ENCODE measurements around the gene PLOD2. TPM values are rescaled to one million over a fixed set of nuclear protein-coding genes. Genes with fewer than 3 reads are reported as not detected.

PLOD2 gene
- total and polyA plus RNA-seq, 2 experiments from 2014 or later, result 300 to 306 TPM

DNA sequence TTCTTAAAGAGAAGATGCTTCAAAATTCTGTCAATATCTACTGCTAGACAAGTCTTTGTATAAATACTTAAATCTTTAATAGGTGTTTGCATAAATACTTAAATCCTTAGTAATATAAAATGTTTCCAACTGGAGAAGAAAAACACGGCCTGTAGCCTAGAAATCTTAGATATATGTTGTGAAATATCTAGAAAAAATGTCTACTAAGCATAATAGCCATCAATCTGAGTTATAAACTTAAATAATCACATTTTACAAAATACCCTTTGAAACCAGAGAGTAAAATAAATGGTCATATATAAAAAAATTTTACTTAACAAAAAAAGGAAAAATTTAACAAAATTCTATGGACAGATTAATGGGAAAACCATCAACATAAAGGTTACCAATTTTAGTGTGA lies 73.9 kb downstream of the PLOD2 start:
- no peaks in the 10 kb centered on the region for H3K9me2 ChIP-seq (ENCODE audit: insufficient read depth)
- no peak for DNase-seq
- no peaks in the 10 kb centered on the region for H3K9me3 ChIP-seq (ENCODE audit: low read depth)
- no peaks in the 10 kb centered on the region for H3K27me3 ChIP-seq (replicated peaks; ENCODE audit: insufficient read depth)
- no peak overlapping the region for H3K4me2 ChIP-seq (ENCODE audit: unreplicated experiment)
- TF ChIP-seq EZH2 (IDR thresholded peaks at IDR 0.05; ENCODE audit: insufficient read depth, poor library complexity, severe bottlenecking) (no peak), EZH2phosphoT487 (IDR thresholded peaks at IDR 0.05; ENCODE audit: insufficient read depth, low read depth) (no peak)
- H3K79me2 ChIP-seq (ENCODE audit: insufficient read depth), result peaks cover 38% of the 10 kb centered on the region
- H3K27ac ChIP-seq, result no peak overlapping the region
- H2AFZ ChIP-seq, result no peak overlapping the region
- H3K9ac ChIP-seq, result no peak overlapping the region
- H3F3A ChIP-seq (ENCODE audit: insufficient read depth), result peaks cover 35% of the 10 kb centered on the region
- H3K4me3 ChIP-seq, result no peak overlapping the region
- in situ Hi-C loops (cut with MboI), result no loop called here
- H3K36me3 ChIP-seq (ENCODE audit: low read depth), result peaks cover 65% of the 10 kb centered on the region
- no peaks in the 10 kb centered on the region for H4K20me1 ChIP-seq (ENCODE audit: insufficient read depth)
- 95 to 97% methylated on average over 1 of the region's 1 CpG for WGBS, 2 experiments (ENCODE audit: low coverage in 1 of 2, low lambda C conversion rate in 2 of 2, missing lambda C conversion rate in 2 of 2)
- 0 out of 2 replicates have a peak, but pooled peaks cover 10% of the 10 kb centered on the region for H3K4me1 ChIP-seq (ENCODE audit: insufficient read depth)

- Histone ChIP-seq H3K9me3 (ENCODE audit: low read depth) (no peaks in the 10 kb centered on the region), H3K4me2 (ENCODE audit: unreplicated experiment) (no peak overlapping the region), H3K4me3 (no peak overlapping the region), H3K79me2 (ENCODE audit: insufficient read depth) (peaks cover 32% of the 10 kb centered on the region), H2AFZ (no peak overlapping the region), H4K20me1 (ENCODE audit: insufficient read depth) (no peaks in the 10 kb centered on the region), H3K4me1 (ENCODE audit: insufficient read depth) (0 out of 2 replicates have a peak, but pooled peaks cover 1% of the 10 kb centered on the region), H3K9ac (no peak overlapping the region), H3K36me3 (ENCODE audit: low read depth) (peaks cover 68% of the 10 kb centered on the region), H3K27ac (no peak overlapping the region), H3K9me2 (ENCODE audit: insufficient read depth) (no peaks in the 10 kb centered on the region), H3K27me3 (replicated peaks; ENCODE audit: insufficient read depth) (no peaks in the 10 kb centered on the region), H3F3A (ENCODE audit: insufficient read depth) (peaks cover 33% of the 10 kb centered on the region)
- DNase-seq, result no peak
- no peak for TF ChIP-seq EZH2phosphoT487 (IDR thresholded peaks at IDR 0.05; ENCODE audit: insufficient read depth, low read depth)
- TF ChIP-seq EZH2 (IDR thresholded peaks at IDR 0.05; ENCODE audit: insufficient read depth, poor library complexity, severe bottlenecking), result no peak
- in situ Hi-C loops (cut with MboI), result no loop called here
- 83 to 85% methylated on average over 3 of the region's 3 CpGs for WGBS, 2 experiments (ENCODE audit: low coverage in 1 of 2, low lambda C conversion rate in 2 of 2, missing lambda C conversion rate in 2 of 2)
Observed at GRCh38 chr3:146086211-146086610, 74.8 kb downstream of the PLOD2 start.

- no peak overlapping the region for H3K4me2 ChIP-seq (ENCODE audit: unreplicated experiment)
- TF ChIP-seq EZH2phosphoT487 (IDR thresholded peaks at IDR 0.05; ENCODE audit: insufficient read depth, low read depth) (no peak), EZH2 (IDR thresholded peaks at IDR 0.05; ENCODE audit: insufficient read depth, poor library complexity, severe bottlenecking) (no peak)
- no peaks in the 10 kb centered on the region for H3K4me1 ChIP-seq (ENCODE audit: insufficient read depth)
- no peak overlapping the region for H3K9ac ChIP-seq
- in situ Hi-C loops (cut with MboI), result no loop called here
- WGBS, 2 experiments (ENCODE audit: low coverage in 1 of 2, low lambda C conversion rate in 2 of 2, missing lambda C conversion rate in 2 of 2), result 94 to 100% methylated on average over 2 of the region's 2 CpGs
- H3K9me3 ChIP-seq (ENCODE audit: low read depth), result no peaks in the 10 kb centered on the region
- no peak overlapping the region for H3K4me3 ChIP-seq
- no peak for DNase-seq
- no peaks in the 10 kb centered on the region for H3K9me2 ChIP-seq (ENCODE audit: insufficient read depth)
- no peaks in the 10 kb centered on the region for H3K27me3 ChIP-seq (replicated peaks; ENCODE audit: insufficient read depth)
- H3K27ac ChIP-seq, result no peak overlapping the region
- peaks cover 32% of the 10 kb centered on the region for H3K79me2 ChIP-seq (ENCODE audit: insufficient read depth)
- H2AFZ ChIP-seq, result no peak overlapping the region
- H4K20me1 ChIP-seq (ENCODE audit: insufficient read depth), result no peaks in the 10 kb centered on the region
- peaks cover 36% of the 10 kb centered on the region for H3F3A ChIP-seq (ENCODE audit: insufficient read depth)
- peaks cover 68% of the 10 kb centered on the region for H3K36me3 ChIP-seq (ENCODE audit: low read depth)
Observed at GRCh38 chr3:146085678-146086077, 75.3 kb downstream of the PLOD2 start.

DNA sequence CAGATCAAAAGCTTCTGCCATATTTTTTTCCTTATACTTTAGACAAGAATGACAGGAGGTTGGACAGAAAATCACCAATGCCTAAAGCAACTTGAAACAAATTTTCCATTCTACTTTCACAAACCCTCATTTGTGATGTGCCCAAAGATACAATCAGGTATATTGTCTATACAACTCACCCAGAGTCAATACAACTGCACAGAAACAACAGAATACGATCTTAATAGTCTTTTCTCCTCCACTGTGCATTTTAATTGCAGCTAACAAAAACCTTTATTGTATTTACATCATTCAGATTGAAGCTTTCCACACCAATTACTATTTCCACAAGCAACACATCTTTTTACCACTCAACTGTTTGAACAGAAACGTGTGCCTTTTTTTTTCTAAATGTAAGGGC lies 80.4 kb downstream of the PLOD2 start:
- in situ Hi-C loops (cut with MboI), result no loop called here
- WGBS, 2 experiments (ENCODE audit: low coverage in 1 of 2, low lambda C conversion rate in 2 of 2, missing lambda C conversion rate in 2 of 2), result 77 to 82% methylated on average over 2 of the region's 2 CpGs

More for the DNA sequence above, 80.4 kb downstream of the PLOD2 start:
- Histone ChIP-seq H3K4me1 (ENCODE audit: insufficient read depth) (0 out of 2 replicates have a peak, but pooled peaks cover 7% of the 10 kb centered on the region), H4K20me1 (ENCODE audit: insufficient read depth) (no peaks in the 10 kb centered on the region), H3K9me2 (ENCODE audit: insufficient read depth) (no peaks in the 10 kb centered on the region), H3K4me2 (ENCODE audit: unreplicated experiment) (no peak overlapping the region), H2AFZ (no peak overlapping the region), H3F3A (ENCODE audit: insufficient read depth) (peaks cover 32% of the 10 kb centered on the region), H3K4me3 (no peak overlapping the region), H3K27me3 (replicated peaks; ENCODE audit: insufficient read depth) (no peaks in the 10 kb centered on the region), H3K36me3 (ENCODE audit: low read depth) (peaks cover 78% of the 10 kb centered on the region), H3K9me3 (ENCODE audit: low read depth) (no peaks in the 10 kb centered on the region), H3K79me2 (ENCODE audit: insufficient read depth) (peaks cover 9% of the 10 kb centered on the region; the same call in 1 of the 2 replicates), H3K9ac (no peak overlapping the region), H3K27ac (no peak overlapping the region)
- DNase-seq, result no peak
- TF ChIP-seq EZH2 (IDR thresholded peaks at IDR 0.05; ENCODE audit: insufficient read depth, poor library complexity, severe bottlenecking) (no peak), EZH2phosphoT487 (IDR thresholded peaks at IDR 0.05; ENCODE audit: insufficient read depth, low read depth) (no peak)

All from GM23248 (cell line).